H1 (cell line): ENCODE data around the gene ZNF618.

Experiments
- CBX5 ChIP-seq: fragments of 300-800, 300-1000 bp; sonication (generic); IDR thresholded peaks from 2 replicates; pipeline ENCODE4 v1.7.1; 2016; ENCODE audit warnings: antibody characterized with exemption, low read length, low read depth
- CTCF ChIP-seq, 3 experiments: IDR thresholded peaks; 1 replicate in 2 of 3; 2 replicates in 1 of 3; pipeline versions ENCODE4 v1.5.1 to v1.6.1; 2011; ENCODE audit warnings: low read length in 3 of 3, mild to moderate bottlenecking in 3 of 3, inconsistent platforms in 2 of 3, low read depth in 1 of 3, moderate library complexity in 1 of 3; ENCODE audit not compliant: insufficient read depth in 1 of 3; ENCODE audit errors: control extremely low read depth in 1 of 3
- EZH2 ChIP-seq: fragments of 200-600 bp; sonication (generic); IDR thresholded peaks from 2 replicates; pipeline ENCODE4 v1.7.1; 2012; ENCODE audit warnings: low read depth, mild to moderate bottlenecking, moderate library complexity, low read length, inconsistent platforms; ENCODE audit not compliant: severe bottlenecking
- GABPA ChIP-seq: IDR thresholded peaks from 2 replicates; pipeline ENCODE4 v1.6.1; 2011; ENCODE audit warnings: mild to moderate bottlenecking, low read length, moderate library complexity, borderline replicate concordance; ENCODE audit not compliant: insufficient read depth
- NRF1 ChIP-seq: IDR thresholded peaks from 2 replicates; pipeline ENCODE4 v1.6.1; 2011; ENCODE audit warnings: mild to moderate bottlenecking, low read depth, low read length, improper control_type of control experiment
- YY1 ChIP-seq: IDR thresholded peaks from 2 replicates; pipeline ENCODE4 v1.6.1; 2011; ENCODE audit warnings: low read depth, mild to moderate bottlenecking, low read length

GRCh38 chr9:114071197-114071795 lies 195.2 kb downstream of the ZNF618 start:
- no peak for TF ChIP-seq CTCF (IDR thresholded peaks at IDR 0.05; ENCODE audit: control extremely low read depth in 1 of 3, insufficient read depth in 1 of 3, low read depth in 1 of 3, low read length in 3 of 3)
- TF ChIP-seq GABPA = no peak
- no peak for TF ChIP-seq YY1
- no peak for TF ChIP-seq EZH2
- no peak for TF ChIP-seq NRF1
- TF ChIP-seq CBX5 = no peak
